ENCODE results near the gene UTP11. TPM values are rescaled to one million over a fixed set of nuclear protein-coding genes. Genes with fewer than 3 reads are reported as not detected.

Gene UTP11
- total RNA-seq, 1 donor, result 55.7 TPM

- TF ChIP-seq, protein P1, sequence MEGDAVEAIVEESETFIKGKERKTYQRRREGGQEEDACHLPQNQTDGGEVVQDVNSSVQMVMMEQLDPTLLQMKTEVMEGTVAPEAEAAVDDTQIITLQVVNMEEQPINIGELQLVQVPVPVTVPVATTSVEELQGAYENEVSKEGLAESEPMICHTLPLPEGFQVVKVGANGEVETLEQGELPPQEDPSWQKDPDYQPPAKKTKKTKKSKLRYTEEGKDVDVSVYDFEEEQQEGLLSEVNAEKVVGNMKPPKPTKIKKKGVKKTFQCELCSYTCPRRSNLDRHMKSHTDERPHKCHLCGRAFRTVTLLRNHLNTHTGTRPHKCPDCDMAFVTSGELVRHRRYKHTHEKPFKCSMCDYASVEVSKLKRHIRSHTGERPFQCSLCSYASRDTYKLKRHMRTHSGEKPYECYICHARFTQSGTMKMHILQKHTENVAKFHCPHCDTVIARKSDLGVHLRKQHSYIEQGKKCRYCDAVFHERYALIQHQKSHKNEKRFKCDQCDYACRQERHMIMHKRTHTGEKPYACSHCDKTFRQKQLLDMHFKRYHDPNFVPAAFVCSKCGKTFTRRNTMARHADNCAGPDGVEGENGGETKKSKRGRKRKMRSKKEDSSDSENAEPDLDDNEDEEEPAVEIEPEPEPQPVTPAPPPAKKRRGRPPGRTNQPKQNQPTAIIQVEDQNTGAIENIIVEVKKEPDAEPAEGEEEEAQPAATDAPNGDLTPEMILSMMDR (IDR thresholded peaks at IDR 0.05; ENCODE audit: insufficient read depth, low read depth, low read length), result no peak
- H3K4me3 ChIP-seq (ENCODE audit: low read depth, low read length), result peak overlapping the region; percentile 88
- peak; percentile 29 for DNase-seq (ENCODE audit: low read depth)
These were observed 8.0 kb upstream of the UTP11 start for GRCh38 chr1:38004284-38005108.

DNA sequence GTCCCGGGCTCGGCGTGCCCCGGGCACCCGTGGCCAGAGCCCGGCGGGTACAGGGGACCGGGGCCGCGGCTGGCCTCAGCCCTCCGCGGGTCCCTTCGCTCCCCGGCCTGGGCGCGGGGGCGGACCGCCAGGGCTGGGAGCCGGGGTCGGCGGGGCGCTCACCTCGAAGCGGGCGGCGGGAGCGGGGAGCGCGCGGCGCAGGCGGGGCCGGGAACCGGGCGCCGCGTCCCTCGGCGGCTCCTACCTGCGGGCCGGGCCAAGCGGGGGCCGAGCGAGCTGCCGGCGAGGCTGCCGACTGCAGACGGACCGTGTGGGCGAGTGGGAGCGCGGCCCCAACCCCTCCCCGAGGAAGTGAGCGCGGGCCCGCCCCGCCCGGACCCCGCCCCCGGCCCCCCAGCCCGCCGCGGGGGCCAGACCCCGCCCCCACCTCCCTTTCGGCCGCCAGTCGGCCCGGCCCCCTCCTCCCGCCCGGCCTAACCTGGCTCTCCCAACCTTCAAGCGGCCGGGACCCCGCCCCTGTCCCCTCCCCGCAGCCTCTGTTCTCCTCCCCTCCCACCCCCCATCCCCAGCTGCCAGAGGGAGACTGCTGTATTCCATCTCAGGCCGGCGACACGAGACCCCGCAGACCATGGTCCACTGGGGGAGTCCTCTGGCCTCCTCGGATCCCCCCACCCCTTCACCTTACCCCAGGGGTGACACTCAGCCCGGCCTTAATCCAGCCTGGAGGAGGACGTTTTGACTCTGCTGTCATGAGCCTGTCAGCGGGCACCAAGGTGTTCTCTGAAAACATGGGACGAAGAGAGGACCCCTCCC is 7.1 kb upstream of the UTP11 start, which contains the start of gene FHL3:
FHL3 (minus strand) TSS at position 320 of the 813 bp plus-strand sequence. CDS start 6,102 bp downstream, outside the sequence.
- DNase-seq (ENCODE audit: low read depth), result peak; percentile 45
- H3K4me3 ChIP-seq (ENCODE audit: low read depth, low read length), result peak within 1 kb of the TSS; percentile 88

DNA sequence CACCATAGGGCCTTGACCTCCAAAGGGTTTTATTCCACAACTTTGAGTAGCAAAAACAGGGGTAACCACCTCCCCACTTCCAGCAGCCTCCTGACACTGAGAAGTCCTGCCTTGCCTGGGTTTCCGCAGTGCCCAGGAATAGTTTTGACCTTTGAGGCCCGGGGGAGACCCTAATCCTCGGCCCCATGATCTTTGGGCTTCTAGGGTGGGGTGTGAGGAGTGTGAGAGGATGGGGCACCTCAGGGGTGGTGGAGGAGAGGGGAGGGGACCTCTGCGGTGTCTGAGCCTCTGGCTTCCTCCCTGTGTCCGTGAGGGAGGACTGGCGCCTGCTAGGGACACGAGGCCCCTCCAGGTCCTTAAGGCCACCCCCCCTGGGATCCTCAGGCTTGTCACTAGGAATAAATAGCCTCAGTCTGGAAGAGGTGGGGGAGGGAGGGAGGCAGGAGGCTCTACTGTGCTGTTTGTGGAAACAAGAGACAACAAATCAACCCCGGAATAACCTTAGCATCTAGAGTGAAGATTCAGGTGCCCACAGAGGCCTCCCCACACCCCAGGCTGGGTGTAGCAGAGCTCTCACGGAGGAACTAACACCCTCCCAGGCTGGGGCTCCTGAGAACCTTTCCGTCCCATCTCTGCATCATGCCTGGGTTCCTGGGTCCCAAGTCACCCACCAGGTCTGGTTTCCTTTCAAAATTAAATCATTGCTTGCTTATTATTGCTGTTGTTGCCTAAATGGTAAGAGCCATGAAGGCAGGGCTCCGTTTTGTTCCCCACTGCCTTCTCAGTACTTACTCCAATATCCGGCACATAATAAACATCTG is 6.3 kb upstream of the UTP11 start:
- TF ChIP-seq, protein P1 (IDR thresholded peaks at IDR 0.05; ENCODE audit: insufficient read depth, low read depth, low read length), result no peak
- no peak for DNase-seq (ENCODE audit: low read depth)
- H3K4me3 ChIP-seq (ENCODE audit: low read depth, low read length), result no peak overlapping the region

More for the DNA sequence above, 7.1 kb upstream of the UTP11 start, which contains the start of gene FHL3:
- TF ChIP-seq, protein P1 (IDR thresholded peaks at IDR 0.05; ENCODE audit: insufficient read depth, low read depth, low read length), result no peak

- no peak overlapping the region for H3K4me3 ChIP-seq (ENCODE audit: low read depth, low read length)
- TF ChIP-seq, protein P1 (IDR thresholded peaks at IDR 0.05; ENCODE audit: insufficient read depth, low read depth, low read length), result no peak
- no peak for DNase-seq (ENCODE audit: low read depth)
These were observed 3.3 kb upstream of the UTP11 start for GRCh38 chr1:38009088-38009840.

- TF ChIP-seq, protein P1 (IDR thresholded peaks at IDR 0.05; ENCODE audit: insufficient read depth, low read depth, low read length), result no peak
- no peak for DNase-seq (ENCODE audit: low read depth)
- H3K4me3 ChIP-seq (ENCODE audit: low read depth, low read length), result no peak overlapping the region
These were observed 2.7 kb upstream of the UTP11 start for GRCh38 chr1:38009841-38010180.

DNA sequence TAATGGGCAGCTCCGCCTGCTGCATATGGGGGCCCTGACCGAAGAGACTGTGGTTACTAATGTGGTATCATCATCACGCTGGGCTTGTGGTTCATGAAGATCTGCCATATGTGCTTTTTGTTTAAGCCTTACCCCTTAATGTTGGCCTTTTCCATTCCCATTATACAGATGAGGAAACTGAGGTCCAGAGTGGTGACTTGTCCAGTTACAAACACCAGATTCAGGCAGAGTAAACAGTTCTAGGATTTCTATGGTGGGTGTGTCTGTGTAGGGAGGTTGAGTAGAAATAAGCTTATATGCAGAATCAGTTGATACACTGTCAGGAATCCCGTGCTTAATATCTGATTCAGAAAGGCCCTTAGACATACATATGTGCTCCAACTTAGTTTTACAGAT is 691 bp downstream of the UTP11 start:
- TF ChIP-seq, protein P1 (IDR thresholded peaks at IDR 0.05; ENCODE audit: insufficient read depth, low read depth, low read length), result no peak
- H3K4me3 ChIP-seq (ENCODE audit: low read depth, low read length), result peak overlapping the region; percentile 82
- no peak for DNase-seq (ENCODE audit: low read depth)
